BLaER1 treated with 17β-estradiol and CSF1 and Interleukin-3, amounts not matched to agents 10 nM and 100 nM (cell line): ENCODE measurements around the gene HEATR3.

Experiments
- H3K27ac ChIP-seq, 11 experiments: shearing (Covaris generic); formaldehyde crosslinking; 2 replicates each; pipeline ENCODE4 v1.8.1; 2022
- H3K27me3 ChIP-seq, 11 experiments: shearing (Covaris generic); formaldehyde crosslinking; 2 replicates each; pipeline ENCODE4 v1.8.1; 2022
- H3K36me3 ChIP-seq, 11 experiments: shearing (Covaris generic); formaldehyde crosslinking; 2 replicates each; pipeline ENCODE4 v1.8.1; 2022
- H3K4me1 ChIP-seq, 10 experiments: shearing (Covaris generic); formaldehyde crosslinking; 2 replicates each; pipeline ENCODE4 v1.8.1; 2022
- H3K4me2 ChIP-seq, 11 experiments: shearing (Covaris generic); formaldehyde crosslinking; 2 replicates each; pipeline ENCODE4 v1.8.1; 2022
- H3K4me3 ChIP-seq, 10 experiments: shearing (Covaris generic); formaldehyde crosslinking; 2 replicates each; pipeline ENCODE4 v1.8.1; 2022
- H3K9ac ChIP-seq, 11 experiments: shearing (Covaris generic); formaldehyde crosslinking; 2 replicates each; pipeline ENCODE4 v1.8.1; 2022
- H3K9me3 ChIP-seq, 11 experiments: shearing (Covaris generic); formaldehyde crosslinking; replicated peaks in 1 of 11; 2 replicates each; pipeline ENCODE4 v1.8.1; 2022
- H4K20me1 ChIP-seq, 11 experiments: shearing (Covaris generic); formaldehyde crosslinking; 2 replicates each; pipeline ENCODE4 v1.8.1; 2022
- Cebpa-rat ChIP-seq, 11 experiments: shearing (Covaris generic); IDR thresholded peaks; 2 replicates each; pipeline ENCODE4 v1.8.1; 2022

The HEATR3 gene

GRCh38 chr16:50061326-50061725 is 4.4 kb upstream of the HEATR3 start:
- no peak for TF ChIP-seq Cebpa-rat (IDR thresholded peaks at IDR 0.05)
- Histone ChIP-seq H3K27me3 (no peaks in the 10 kb centered on the region), H3K4me3 (no peak overlapping the region), H3K36me3 (no peaks in the 10 kb centered on the region), H3K4me1 (peaks cover 0 to 6% (median under 1%) of the 10 kb centered on the region in 10 experiments; a peak in 5 of 20 replicates), H3K4me2 (no peak overlapping the region), H3K27ac (no peak overlapping the region), H3K9me3 (peaks cover 3 to 13% (median 8%) of the 10 kb centered on the region in 11 experiments; a peak in 20 of 22 replicates), H4K20me1 (peaks cover 0 to 2% (median under 1%) of the 10 kb centered on the region in 11 experiments; a peak in 15 of 22 replicates), H3K9ac (no peak overlapping the region)

GRCh38 chr16:50065241-50065623 is 538 bp upstream of the HEATR3 start:
- no peaks in the 10 kb centered on the region for H3K27me3 ChIP-seq
- H4K20me1 ChIP-seq = peaks cover 27 to 41% (median 39%) of the 10 kb centered on the region in 11 experiments; a peak in 21 of 22 replicates
- H3K4me2 ChIP-seq = peak overlapping the region; percentile 34 to 97 (median 61); a peak in 21 of 22 replicates
- no peak for TF ChIP-seq Cebpa-rat (IDR thresholded peaks at IDR 0.05)
- no peaks in the 10 kb centered on the region for H3K9me3 ChIP-seq
- H3K9ac ChIP-seq = peak overlapping the region in 6 of 11 experiments; percentile 32 to 91 (median 52); a peak in 7 of 22 replicates
- H3K4me1 ChIP-seq = peaks cover 21 to 37% (median 24%) of the 10 kb centered on the region in 10 experiments
- peak overlapping the region in 9 of 11 experiments; percentile 9 to 66 (median 60); a peak in 12 of 22 replicates for H3K27ac ChIP-seq
- H3K4me3 ChIP-seq = peak overlapping the region; percentile 71 to 96 (median 85); a peak in 16 of 20 replicates
- H3K36me3 ChIP-seq = peaks cover 17 to 26% (median 24%) of the 10 kb centered on the region in 11 experiments

DNA sequence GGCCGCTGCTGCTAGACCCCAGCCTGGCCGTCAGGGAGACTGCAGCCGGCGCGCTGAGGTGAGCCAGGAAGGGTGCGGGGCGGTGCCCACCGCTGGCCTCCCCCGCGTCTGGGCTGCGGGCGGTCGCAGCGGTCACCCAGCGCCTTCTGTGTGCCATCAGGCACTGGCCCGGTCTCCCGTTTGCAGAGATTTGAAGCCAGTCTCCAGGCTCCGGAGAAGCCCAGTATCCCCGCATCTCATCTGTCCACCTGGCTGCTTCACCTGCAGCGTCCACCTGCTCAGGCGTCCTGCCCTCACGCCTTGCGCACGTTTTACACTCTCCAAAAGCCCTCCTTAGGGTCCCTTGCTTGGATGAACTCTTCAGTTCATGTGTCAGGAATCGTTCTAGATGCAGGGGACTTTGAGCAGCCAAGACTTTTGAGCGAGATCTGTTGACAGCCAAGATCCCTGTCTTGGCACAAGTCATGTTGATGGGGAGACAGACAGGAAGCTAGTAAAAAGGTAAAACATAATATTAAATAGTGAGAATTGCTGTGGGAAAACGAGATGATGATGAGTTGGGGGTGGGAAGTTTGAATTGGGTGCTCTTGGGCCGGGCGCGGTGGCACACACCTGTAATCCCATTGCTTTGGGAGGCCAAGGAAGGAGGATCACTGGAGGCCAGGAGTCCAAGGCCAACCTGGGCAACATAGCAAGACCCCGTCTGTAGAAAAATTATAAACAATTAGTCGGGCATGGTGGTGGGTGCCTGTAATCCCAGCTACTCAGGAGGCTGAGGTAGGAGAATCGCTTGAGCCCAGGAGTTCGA is 916 bp downstream of the HEATR3 start:
- H3K4me3 ChIP-seq = peak overlapping the region; percentile 71 to 96 (median 85)
- H3K9me3 ChIP-seq = no peaks in the 10 kb centered on the region
- peaks cover 31 to 40% (median 37%) of the 10 kb centered on the region in 11 experiments for H3K36me3 ChIP-seq
- peak overlapping the region; percentile 82 to 96 (median 91) for H3K9ac ChIP-seq
- peaks cover 21 to 48% (median 25%) of the 10 kb centered on the region in 10 experiments for H3K4me1 ChIP-seq
- H4K20me1 ChIP-seq = peaks cover 36 to 55% (median 51%) of the 10 kb centered on the region in 11 experiments; a peak in 21 of 22 replicates
- no peak for TF ChIP-seq Cebpa-rat (IDR thresholded peaks at IDR 0.05)
- peak overlapping the region; percentile 56 to 94 (median 88); a peak in 21 of 22 replicates for H3K27ac ChIP-seq
- H3K27me3 ChIP-seq = no peaks in the 10 kb centered on the region
- peak overlapping the region; percentile 91 to 100 (median 98) for H3K4me2 ChIP-seq

DNA sequence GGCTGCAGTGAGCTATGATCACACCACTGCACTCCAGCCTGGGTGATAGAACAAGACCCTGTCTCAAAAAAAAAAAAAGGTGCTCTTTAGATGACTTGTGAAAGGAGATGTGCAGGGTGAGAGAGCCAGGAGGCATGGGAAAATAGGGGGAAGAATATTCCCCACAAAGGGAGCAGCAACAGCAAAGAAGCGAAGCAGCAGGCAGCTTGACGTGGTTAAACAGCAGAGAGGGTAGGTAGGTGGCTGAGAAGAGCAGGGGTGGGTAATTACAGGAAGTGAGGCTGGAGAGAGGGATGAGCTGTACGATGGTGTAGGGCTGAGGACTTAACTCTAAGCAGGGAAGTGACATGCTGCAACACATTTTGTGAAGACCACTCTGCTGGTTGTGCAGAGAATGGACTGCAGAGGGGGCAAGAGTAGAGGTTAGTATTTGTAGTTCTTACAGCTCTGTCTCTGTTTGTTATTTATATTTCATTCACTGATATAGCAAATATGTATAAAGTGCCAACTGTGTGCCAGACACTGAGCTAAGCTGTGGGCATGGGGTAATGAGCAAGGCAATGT is 1.6 kb downstream of the HEATR3 start:
- peaks cover 37 to 46% (median 42%) of the 10 kb centered on the region in 11 experiments for H3K36me3 ChIP-seq
- H3K27me3 ChIP-seq = no peaks in the 10 kb centered on the region
- no peak for TF ChIP-seq Cebpa-rat (IDR thresholded peaks at IDR 0.05)
- H3K4me2 ChIP-seq = peak overlapping the region; percentile 91 to 100 (median 98)
- H3K4me1 ChIP-seq = peaks cover 21 to 48% (median 25%) of the 10 kb centered on the region in 10 experiments
- peak overlapping the region; percentile 71 to 96 (median 85); a peak in 19 of 20 replicates for H3K4me3 ChIP-seq
- H3K9me3 ChIP-seq = no peaks in the 10 kb centered on the region
- peaks cover 40 to 62% (median 55%) of the 10 kb centered on the region in 11 experiments; a peak in 21 of 22 replicates for H4K20me1 ChIP-seq
- H3K9ac ChIP-seq = peak overlapping the region; percentile 82 to 96 (median 91); a peak in 21 of 22 replicates
- peak overlapping the region in 3 of 11 experiments; percentile 25 to 84 (median 36); a peak in 2 of 22 replicates for H3K27ac ChIP-seq

- peaks cover 46 to 72% (median 65%) of the 10 kb centered on the region in 11 experiments; a peak in 21 of 22 replicates for H4K20me1 ChIP-seq
- no peaks in the 10 kb centered on the region for H3K27me3 ChIP-seq
- peak overlapping the region in 2 of 11 experiments; percentile 14 to 34; a peak in 1 of 22 replicates for H3K27ac ChIP-seq
- peak overlapping the region; percentile 91 to 100 (median 98); a peak in 21 of 22 replicates for H3K4me2 ChIP-seq
- no peak for TF ChIP-seq Cebpa-rat (IDR thresholded peaks at IDR 0.05)
- H3K9ac ChIP-seq = peak overlapping the region in 8 of 11 experiments; percentile 49 to 96 (median 86); a peak in 11 of 22 replicates
- H3K4me3 ChIP-seq = peak overlapping the region in 2 of 10 experiments; percentile 89 to 95; a peak in 3 of 20 replicates
- peaks cover 46 to 57% (median 52%) of the 10 kb centered on the region in 11 experiments for H3K36me3 ChIP-seq
- H3K4me1 ChIP-seq = peaks cover 21 to 56% (median 25%) of the 10 kb centered on the region in 10 experiments
- no peaks in the 10 kb centered on the region for H3K9me3 ChIP-seq
Observed at GRCh38 chr16:50068550-50068949, 2.8 kb downstream of the HEATR3 start.

GRCh38 chr16:50069060-50069459 is 3.3 kb downstream of the HEATR3 start:
- no peaks in the 10 kb centered on the region for H3K9me3 ChIP-seq
- no peak overlapping the region for H3K27ac ChIP-seq
- H3K4me2 ChIP-seq = peak overlapping the region in 2 of 11 experiments; percentile 12 to 23; a peak in 3 of 22 replicates
- H3K4me1 ChIP-seq = peaks cover 21 to 58% (median 25%) of the 10 kb centered on the region in 10 experiments
- H3K9ac ChIP-seq = peak overlapping the region in 2 of 11 experiments; percentile 3 to 37; a peak in 2 of 22 replicates
- no peaks in the 10 kb centered on the region for H3K27me3 ChIP-seq
- peaks cover 46 to 77% (median 65%) of the 10 kb centered on the region in 11 experiments; a peak in 21 of 22 replicates for H4K20me1 ChIP-seq
- H3K4me3 ChIP-seq = no peak overlapping the region
- no peak for TF ChIP-seq Cebpa-rat (IDR thresholded peaks at IDR 0.05)
- peaks cover 46 to 60% (median 54%) of the 10 kb centered on the region in 11 experiments for H3K36me3 ChIP-seq

- peak overlapping the region in 2 of 11 experiments; percentile 4 to 17; a peak in 1 of 22 replicates for H3K4me2 ChIP-seq
- peaks cover 63 to 81% (median 73%) of the 10 kb centered on the region in 11 experiments for H3K36me3 ChIP-seq
- H3K9ac ChIP-seq = no peak overlapping the region
- H3K4me3 ChIP-seq = no peak overlapping the region
- H4K20me1 ChIP-seq = peaks cover 46 to 92% (median 65%) of the 10 kb centered on the region in 11 experiments; a peak in 21 of 22 replicates
- H3K4me1 ChIP-seq = peaks cover 21 to 52% (median 24%) of the 10 kb centered on the region in 10 experiments
- TF ChIP-seq Cebpa-rat (IDR thresholded peaks at IDR 0.05) = no peak
- H3K9me3 ChIP-seq = no peaks in the 10 kb centered on the region
- H3K27ac ChIP-seq = no peak overlapping the region
- no peaks in the 10 kb centered on the region for H3K27me3 ChIP-seq
Observed at GRCh38 chr16:50071075-50071671, 5.4 kb downstream of the HEATR3 start.

DNA sequence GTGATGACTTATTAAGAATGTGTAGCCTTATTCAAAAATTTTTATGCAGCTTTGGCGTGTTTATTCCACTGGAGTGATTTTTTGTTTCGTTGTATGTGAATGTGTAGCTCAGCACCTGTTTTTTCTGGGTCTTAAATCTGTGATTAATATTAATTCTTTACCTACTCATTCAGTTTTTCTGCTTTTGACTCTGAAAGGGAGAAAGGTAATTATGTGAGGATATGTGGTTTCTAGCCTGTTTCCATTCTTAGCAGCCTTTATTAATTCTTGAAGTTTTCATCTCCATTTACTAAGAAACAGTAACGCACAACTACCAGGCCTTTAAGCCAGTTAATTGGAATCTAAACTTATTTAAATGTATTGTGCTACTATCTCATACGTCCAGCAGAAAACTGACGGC is 7.0 kb downstream of the HEATR3 start:
- Histone ChIP-seq H3K4me2 (no peak overlapping the region), H3K27ac (no peak overlapping the region), H3K4me1 (peaks cover 8 to 42% (median 10%) of the 10 kb centered on the region in 10 experiments), H3K27me3 (no peaks in the 10 kb centered on the region), H4K20me1 (peaks cover 33 to 78% (median 54%) of the 10 kb centered on the region in 11 experiments; a peak in 21 of 22 replicates), H3K9me3 (no peaks in the 10 kb centered on the region), H3K36me3 (peaks cover 78 to 96% (median 88%) of the 10 kb centered on the region in 11 experiments), H3K9ac (peak overlapping the region in 1 of 11 experiments; percentile 50; a peak in 1 of 22 replicates), H3K4me3 (no peak overlapping the region)
- TF ChIP-seq Cebpa-rat (IDR thresholded peaks at IDR 0.05) = no peak
